Measurements from ENCODE around the gene SEZ6.

The SEZ6 gene

DNA sequence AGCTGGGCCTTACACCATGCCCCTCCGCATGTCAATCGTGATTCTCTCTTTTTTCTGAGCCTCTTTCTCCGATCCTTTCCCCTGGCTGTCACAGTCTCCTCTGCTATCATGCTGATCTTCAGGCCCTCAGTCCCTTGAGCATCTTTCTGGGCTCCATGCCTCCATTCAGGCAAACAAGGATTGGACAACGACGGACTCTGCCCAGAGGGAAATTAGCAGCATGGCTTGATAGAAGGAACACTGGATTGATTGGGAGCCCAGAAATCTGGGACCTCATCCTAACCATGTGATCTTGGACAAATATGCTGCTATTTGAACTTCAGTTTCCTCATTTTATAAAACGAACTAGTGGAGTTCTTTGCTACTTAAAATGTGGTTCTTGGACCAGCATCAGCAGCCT is 35.0 kb downstream of the SEZ6 start:
- no peak for DNase-seq

- peak; percentile 33 for DNase-seq
Measured at GRCh38 chr17:28969706-28970393, 36.0 kb downstream of the SEZ6 start.

- DNase-seq: no peak
Measured at GRCh38 chr17:28968914-28969295, 36.9 kb downstream of the SEZ6 start.

DNA sequence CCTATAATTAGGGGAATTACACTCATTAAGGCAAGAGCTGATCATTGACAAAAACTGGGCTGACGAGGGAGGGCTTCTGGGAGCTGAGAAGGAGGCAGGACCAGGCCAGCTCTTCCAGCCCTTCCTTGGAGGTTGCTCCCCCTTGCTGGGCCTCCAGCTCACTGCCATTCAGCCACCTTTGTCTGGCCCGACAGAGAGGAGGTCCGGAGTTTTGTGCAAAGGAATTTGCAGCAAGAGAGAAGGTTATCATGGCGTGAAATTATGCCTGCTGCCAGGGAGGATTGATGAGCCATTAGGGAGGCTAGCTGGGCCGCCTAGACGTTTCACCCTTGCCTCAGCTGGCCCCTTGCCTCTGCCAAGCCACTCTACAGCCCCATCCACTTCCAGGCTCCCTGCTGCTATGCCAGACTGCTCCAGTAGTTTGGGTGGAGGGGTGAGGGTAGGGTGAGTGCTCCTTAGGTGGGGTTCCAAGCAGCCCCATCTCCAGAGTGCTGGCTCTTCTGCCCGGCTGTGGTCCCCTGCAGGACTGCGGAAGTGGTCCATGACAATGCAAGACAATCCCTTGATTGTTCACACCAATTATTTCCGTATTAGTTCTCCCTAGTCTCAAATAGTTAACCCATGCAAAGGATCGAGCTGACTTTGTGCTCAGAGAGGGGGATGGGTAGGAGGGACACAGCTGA is 37.5 kb downstream of the SEZ6 start:
- no peak for DNase-seq

GRCh38 chr17:28967221-28968135 is 38.4 kb downstream of the SEZ6 start:
- DNase-seq: no peak

DNA sequence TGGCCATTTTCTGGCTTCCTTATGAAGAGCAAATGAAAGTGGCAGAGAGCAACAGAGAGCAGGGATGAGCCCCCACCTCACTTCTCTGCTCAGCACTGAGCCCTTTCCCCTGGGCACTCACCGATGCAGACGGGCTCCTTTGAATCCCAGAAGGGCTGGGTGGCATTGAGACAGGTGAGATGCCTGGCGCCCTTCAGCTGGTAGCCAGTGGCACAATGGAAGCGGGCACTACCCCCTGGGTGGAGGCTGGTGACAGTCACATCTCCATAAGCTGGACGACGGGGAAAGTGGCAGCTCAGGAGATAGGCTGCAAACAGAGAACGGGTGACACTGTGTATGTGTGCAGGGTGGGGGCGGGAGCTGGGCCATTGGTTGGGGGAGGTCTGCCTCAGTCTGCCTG is 42.0 kb downstream of the SEZ6 start:
- DNase-seq: no peak

DNA sequence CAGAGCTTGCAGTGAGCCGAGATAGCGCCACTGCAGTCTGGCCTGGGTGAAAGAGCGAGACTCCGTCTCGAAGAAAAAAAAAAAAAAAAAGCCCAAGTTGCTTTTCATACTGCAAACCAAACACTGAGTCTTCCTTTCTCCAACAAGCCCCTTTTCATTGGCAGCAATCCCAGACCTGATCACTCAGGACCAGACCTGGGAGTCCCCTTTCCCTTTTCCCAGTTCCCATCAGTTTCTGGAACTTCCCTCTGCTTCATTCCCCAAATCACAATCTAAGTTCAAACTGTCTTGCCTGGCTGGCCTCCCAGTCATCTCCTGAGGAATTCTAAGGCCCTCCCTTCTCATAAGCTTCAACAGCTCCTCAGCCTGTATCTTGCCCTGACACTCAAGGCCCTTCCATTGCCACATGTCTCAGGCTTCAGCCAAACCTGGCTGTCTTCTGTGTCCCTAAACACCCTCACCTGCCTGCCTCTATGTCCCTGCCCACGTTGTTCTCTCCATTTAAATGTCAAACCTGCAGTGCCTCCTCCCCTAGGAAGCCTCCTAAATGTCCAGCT is 42.7 kb downstream of the SEZ6 start:
- no peak for DNase-seq

DNA sequence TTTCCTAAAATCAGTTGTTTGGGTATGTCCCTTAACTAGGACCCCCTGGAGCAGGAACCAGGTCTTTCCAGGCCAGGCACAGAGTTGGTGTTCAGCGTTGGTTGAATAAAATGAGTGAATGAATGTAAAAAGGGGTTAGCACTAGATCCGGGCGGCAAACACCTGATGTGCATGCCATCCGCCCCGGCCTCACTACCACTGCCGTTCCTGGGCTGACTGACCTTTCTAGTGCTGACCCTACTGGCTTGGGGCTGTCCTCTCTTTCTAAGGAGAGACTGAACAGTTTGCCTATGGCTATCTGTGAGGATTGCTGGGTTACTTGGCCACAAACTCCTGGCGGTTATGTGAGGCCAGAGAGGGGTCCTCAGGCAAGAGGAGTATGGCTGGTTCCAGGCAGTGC is 44.4 kb downstream of the SEZ6 start:
- no peak for DNase-seq

GRCh38 chr17:28960256-28961061 is 45.4 kb downstream of the SEZ6 start:
- no peak for DNase-seq

DNA sequence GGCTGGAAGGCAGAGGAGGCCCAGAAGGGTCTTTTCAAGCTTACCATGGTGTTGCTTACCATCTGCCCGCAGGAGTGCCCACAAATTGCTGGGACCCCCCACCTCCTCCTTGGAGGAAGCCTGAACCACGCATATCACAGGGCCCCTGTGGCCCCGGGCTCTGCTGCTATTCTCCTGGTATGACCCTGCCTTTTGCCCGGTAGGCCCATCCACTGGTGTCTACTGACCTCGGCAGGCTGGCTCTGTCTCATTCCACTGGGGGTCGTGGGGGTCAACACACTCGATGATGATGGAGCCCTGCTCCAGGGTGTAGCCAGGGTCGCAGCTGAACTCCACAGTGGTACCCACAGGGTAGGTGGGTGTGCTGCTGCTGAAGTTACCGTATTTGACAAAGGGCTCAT is 46.4 kb downstream of the SEZ6 start:
- no peak for DNase-seq

GRCh38 chr17:28958820-28959455 is 46.9 kb downstream of the SEZ6 start:
- no peak for DNase-seq

DNA sequence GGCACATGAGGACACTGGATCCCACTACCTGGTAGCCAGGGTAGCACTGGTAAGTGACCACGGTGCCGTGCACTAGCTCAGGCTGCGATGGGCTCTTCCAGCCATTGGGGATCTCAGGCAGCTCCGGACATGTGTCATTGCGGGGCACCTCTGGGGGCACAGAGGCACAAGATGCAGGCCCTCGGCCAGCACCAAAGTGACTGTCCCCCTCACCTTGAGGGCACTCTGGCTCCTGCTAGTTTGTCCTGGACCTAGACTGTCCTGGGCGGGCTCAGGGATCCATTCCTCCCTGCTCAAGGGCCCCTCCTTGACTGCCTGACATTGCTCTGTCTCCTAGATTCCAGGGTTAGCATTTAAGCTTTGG is 47.9 kb downstream of the SEZ6 start:
- DNase-seq: no peak

DNA sequence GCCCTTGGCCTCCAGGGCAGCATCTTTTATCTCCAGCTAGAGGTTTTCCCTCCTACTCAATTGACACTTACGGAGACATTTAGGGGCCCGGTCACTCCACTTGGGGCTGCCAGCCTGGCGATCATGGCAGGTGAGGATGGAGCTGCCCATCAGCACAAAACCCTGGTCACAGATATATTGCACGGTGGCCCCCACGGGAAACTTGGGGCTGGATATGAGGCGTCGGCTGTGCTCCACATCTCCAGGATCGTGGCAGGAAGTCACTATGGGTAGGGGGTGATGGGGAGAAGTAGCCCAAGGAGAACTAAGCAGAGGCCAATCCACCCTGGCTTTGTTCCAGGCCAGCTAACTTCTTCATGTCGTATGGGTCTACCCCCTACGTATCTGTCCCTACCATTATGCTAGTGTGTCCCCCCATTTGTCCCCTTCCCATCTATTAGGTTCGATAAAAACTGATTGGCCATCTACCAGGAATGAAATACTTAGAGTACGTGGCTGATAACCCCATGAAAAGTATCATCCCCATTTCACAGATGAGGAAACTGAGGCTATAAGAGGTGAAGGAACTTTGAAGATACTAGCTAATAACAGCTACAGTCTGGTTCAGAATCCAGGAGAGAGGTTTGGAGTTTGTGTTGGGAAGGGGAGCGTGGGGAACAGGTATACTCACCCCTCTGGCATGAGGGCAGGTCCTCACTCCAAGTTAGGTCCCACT is 48.4 kb downstream of the SEZ6 start:
- no peak for DNase-seq

GRCh38 chr17:28956861-28957260 is 49.0 kb downstream of the SEZ6 start:
- DNase-seq: no peak

DNA sequence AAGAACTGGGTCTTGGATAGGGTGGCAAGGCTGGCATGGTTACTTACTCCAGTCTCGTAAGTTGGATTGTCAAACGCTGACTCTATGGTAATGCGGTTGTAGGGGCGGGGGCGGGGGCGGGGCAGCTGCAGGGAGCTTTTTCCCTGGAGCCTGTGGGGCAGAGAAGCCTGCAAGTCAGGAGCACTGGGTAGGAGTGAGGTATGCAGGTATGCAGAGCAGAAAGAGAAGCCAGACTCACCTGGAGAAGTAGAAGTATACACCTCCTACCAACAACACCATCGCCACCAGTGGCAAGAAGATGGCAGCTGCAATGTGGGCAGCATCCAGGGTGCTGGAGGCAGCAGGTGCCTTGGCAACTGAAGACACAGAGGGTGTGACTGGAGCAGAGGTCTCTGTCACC is 49.7 kb downstream of the SEZ6 start:
- no peak for DNase-seq

- DNase-seq: no peak
Measured at GRCh38 chr17:28955408-28955807, 50.4 kb downstream of the SEZ6 start.

- DNase-seq: no peak
Measured at GRCh38 chr17:28954886-28955285, 50.9 kb downstream of the SEZ6 start.

GRCh38 chr17:28953444-28954118 is 52.3 kb downstream of the SEZ6 start:
- peak; percentile 26 for DNase-seq

GRCh38 chr17:28951991-28952975 is 53.5 kb downstream of the SEZ6 start:
- DNase-seq: peak; percentile 99
